Suprapubic skin (tissue), 4 donors: ENCODE results near the gene LARGE1.

Source experiments
- CTCF ChIP-seq, 2 donors: fragments of 200-600 bp in 1 of 2; fragments of 450-650 bp in 1 of 2; sonication (generic) in 1 of 2; IDR thresholded peaks; one replicate each; pipeline ENCODE4 v1.5.1; 2016 to 2019; ENCODE audit warnings: antibody characterized with exemption in 2 of 2, mild to moderate bottlenecking in 1 of 2, moderate library complexity in 1 of 2
- POLR2A ChIP-seq, 2 donors: fragments of 450-650 bp; IDR thresholded peaks; one replicate each; pipeline ENCODE4 v1.6.1; 2017; ENCODE audit warnings: antibody characterized with exemption in 2 of 2, mild to moderate bottlenecking in 2 of 2, moderate library complexity in 2 of 2
- POLR2AphosphoS5 ChIP-seq, 3 donors: sonication (generic); formaldehyde crosslinking; IDR thresholded peaks; one replicate each; pipeline ENCODE4 v1.6.1; 2017; ENCODE audit warnings: antibody characterized with exemption in 3 of 3

- TF ChIP-seq CTCF (IDR thresholded peaks at IDR 0.05) (no peak), POLR2A (IDR thresholded peaks at IDR 0.05) (no peak), POLR2AphosphoS5 (IDR thresholded peaks at IDR 0.05) (no peak)
Measured at GRCh38 chr22:33577862-33578411, 342.3 kb downstream of the LARGE1 start.
